CD4-positive, alpha-beta T cell treated with Interleukin-6 for 4 hours (primary cell): Measurements from ENCODE around the gene KMT2C.
"Not testable (repeated sequence)": the region's sequence is repeated elsewhere in the genome, so short reads cannot be mapped to it uniquely, and the experiment has no call there.

Experiments used
- DNase-seq: peaks from one replicate; pipeline ENCODE4 v3.0.0-alpha.2; 2020; ENCODE audit warnings: mixed read lengths

The KMT2C gene

DNA sequence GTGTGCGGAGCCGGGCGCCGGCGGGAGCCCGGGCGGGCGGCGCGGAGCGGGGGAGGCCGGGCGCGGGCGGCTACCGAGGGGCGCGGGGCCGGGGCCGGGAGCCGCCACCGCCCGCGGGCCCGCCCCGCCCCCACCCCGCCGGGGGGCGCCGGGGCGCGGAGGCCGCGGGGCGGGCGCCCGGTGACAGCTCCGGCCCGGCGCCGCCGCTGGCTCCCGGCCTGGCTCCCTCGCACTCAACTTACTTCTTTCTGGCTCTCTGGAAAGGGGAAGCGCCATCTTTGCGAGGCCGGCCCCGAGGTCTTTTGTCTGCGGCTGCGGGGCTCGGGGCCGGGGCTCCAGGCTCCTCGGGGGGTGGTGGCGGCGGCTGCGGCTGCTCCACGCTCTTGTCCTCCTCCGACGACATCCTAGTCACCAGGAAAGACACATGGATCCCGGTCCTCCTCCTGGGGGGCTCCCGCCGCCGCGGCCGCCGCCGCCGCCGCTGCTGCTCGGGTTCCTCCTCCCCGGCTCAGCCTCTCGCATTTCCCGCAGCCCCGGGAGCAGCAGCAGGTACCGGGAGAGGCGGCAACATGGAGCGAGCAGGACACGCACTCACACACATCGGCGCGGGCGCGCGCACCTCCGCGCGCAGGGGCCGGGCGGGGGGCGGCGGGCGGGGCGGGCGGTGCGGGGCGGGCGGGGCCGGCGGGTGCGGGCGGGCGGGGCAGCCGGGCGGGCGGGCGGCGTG, at the start of gene KMT2C:
KMT2C (minus strand) TSS at position 620 of the 727 bp plus-strand sequence; CDS start at position 403, 217 bp downstream.
- peak; percentile 68 for DNase-seq

DNA sequence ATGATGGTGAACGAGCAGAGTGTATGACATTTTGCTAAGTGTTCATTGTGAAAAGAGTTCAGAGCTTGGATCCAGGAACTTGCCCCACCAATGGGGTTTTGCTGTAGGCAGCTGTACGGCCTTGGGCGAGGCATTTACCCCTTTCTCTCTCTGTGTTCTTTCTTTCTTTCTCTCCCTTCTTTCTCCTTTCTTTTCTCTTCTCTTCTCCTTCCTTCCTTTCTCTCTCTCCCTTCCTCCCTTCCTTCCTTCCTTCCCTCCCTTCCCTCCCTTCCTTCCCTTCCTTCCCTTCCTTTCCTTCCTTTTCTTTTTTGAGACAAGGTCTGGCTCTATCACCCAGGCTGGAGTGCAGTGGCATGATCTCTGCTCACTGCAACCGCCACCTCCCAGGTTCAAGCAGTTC, 45.3 kb upstream of the KMT2C start:
- DNase-seq = no peak

DNA sequence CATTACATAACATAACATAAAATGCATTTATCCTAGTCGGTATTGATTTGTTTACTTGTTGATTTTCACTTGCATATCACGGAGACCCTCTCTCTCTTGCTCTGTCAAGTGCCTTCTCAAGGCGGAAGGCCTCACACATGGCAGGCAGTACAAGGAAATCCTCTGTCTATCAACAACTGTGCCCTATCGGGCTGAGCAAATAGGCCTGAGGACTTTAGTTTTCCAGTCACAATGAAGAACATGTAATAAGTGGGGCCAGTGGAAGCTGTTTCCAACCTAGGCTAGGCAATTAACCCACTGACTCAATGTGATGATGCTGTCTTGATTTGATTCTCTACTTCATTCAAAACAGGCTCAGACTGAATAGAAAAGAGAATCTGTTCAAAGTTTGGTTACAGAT, 44.9 kb upstream of the KMT2C start:
- no peak for DNase-seq

DNA sequence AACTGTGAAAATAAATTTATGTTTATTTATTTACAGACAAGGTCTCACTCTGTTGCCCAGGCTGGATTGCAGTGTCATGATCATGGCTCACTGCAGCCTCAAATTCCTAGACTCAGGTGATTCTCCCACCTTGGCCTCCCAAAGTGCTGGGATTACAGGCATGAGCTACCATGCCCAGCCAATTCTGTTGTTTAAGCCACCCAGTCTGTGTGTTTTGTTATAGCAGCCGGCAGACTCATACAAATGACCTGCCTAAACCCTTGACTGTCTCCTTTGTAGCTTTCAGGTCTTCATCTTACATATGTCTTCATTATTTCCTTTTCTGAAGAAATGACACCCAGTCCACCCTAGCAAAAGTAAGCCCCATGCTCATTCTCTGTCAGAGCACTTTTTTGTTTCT, 43.8 kb upstream of the KMT2C start:
- no peak for DNase-seq

DNA sequence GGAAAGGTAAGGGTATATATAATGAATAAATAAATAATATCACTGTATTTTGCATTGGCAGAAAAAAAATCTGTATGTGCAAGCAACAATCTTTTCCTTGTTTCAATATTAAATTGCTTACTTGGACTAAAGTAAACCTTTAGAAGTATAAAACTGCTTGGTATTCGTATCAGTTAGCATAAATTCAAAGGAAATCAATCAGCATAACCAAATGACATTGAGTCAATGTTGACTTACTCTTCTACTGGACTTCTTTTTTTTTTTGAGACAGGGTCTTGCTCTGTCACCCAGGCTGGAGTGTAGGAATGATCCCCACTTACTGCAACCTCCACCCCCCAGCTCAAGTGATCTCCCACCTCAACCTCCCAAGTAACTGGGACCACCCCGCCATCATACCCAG, 42.3 kb upstream of the KMT2C start:
- DNase-seq = no peak

DNA sequence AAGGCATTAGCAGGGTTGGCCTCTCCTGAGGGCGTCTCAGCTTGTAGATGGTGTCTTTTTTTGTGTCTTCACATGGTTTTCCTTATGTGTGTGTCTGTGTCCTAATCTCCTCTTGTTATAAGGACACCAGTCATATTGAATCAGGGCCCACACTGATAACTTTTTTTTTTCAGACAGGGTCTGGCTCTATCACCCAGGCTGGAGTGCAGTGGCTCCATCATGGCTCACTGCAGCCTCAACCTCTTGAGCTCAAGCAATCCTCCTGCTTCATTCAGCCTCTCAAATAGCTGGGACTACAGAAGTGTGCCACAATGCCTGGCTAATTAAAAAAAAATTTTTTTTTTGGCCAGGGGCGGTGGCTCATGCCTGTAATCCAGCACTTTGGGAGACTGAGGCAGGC, 41.3 kb upstream of the KMT2C start:
- DNase-seq = no peak

DNA sequence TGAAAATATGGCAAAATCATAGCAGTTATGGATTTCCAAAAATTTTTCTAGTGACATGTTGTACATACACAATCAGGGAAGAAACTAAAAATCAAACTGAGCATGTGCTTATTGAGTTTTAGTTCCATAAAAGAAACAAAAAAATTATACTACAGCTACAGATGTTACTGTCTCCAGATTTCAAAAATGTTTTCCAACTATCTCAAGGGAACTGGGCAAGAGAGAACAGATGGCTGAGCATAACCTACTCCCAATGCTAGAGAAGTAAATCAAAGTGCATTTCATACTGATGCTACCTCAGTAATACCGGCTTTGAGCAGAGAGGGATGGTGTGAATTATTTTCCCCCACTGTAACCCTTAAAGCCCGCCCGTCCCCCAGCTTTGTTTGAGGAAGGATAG, 40.7 kb upstream of the KMT2C start:
- no peak for DNase-seq

DNA sequence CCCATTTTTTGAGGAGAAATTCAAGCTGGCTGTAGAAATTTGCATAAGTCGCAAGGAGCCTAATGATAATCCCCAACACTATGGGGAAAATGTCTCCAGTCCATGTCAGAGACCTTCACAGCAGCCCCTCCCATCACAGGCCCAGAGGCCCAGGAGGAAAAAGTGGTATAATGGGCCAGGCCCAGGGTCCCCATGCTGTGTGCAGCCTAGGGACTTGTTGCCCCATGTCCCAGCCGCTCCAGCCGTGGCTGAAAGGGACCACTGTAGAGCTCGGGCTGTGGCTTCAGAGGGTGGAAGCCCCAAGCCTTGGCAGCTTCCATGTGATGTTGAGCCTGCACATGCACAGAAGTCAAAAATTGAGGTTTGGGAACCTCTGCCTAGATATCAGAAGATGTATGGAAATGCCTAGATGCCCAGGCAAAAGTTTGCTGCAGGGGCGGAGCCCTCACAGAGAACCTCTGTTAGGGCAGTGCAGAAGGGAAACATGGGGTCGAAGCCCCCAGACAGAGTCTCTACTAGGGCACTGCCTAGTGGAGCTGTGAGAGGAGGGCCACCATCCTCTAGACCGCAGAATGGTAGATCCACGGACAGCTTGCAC, 35.3 kb upstream of the KMT2C start:
- DNase-seq = not testable (repeated sequence)

DNA sequence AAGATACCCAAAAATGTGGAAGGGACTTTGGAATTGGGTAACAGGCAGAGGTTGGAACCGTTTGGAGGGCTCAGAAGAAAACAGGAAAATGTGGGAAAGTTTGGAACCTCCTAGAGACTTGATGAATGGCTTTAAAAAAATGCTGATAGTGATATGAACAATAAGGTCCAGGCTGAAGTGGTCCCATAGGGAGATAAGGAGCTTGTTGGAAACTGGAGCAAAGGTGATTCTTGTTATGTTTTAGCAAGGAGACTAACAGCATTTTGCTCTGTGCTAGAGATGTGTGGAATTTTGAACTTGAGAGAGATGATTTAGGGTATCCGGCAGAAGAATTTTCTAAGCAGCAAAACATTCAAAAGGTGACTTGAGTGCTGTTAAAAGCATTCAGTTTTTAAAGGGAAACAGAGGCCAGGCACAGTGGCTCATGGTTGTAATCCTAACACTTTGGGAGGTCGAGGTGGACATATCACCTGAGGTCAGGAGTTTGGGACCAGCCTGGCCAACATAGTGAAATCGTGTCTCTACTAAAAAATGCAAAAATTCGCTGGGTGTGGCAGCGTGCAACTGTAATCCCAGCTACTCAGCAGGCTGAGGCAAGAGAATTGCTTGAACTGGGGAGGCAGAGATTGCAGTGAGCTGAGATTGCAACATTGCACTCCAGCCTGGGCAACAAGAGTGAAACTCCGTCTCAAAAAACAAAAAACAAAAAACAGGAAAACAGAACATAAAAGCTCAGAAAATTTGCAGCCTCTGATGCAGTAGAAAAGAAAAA, 34.6 kb upstream of the KMT2C start:
- not testable (repeated sequence) for DNase-seq

DNA sequence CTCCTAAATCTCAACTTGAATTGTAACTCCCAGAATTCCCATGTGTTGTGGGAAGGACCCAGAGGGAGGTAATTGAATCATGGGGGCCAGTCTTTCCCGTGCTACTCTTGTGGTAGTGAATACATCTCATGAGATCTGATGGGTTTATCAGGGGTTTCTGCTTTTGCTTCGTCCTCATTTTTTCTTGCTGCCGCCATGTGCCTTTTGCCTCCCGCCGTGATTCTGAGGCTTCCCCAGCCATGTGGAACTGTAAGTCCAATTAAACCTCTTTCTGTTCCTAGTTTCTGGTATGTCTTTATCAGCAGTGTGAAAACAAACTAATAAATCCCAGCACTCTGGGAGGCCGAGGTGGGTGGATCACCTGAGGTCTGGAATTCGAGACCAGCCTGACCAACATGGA, 33.8 kb upstream of the KMT2C start:
- not testable (repeated sequence) for DNase-seq

DNA sequence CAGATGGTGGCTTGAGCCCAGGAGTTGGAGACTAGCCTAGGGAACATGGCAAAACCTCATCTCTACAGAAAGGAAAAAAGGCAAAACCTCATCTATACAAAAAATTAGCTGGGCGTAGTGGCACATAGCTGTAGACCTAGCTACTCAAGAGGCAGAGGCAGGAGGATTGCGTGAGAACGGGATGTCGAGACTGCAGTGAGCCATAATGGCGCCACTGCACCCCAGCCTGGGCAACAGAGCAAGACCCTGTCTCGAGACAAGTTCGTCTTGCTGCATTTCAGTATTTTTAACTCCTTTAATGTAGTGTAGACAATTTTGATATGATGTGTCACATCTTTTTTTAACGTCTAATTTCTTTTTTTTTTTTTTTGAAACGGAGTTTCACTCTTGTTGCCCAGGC, 31.4 kb upstream of the KMT2C start:
- no peak for DNase-seq

DNA sequence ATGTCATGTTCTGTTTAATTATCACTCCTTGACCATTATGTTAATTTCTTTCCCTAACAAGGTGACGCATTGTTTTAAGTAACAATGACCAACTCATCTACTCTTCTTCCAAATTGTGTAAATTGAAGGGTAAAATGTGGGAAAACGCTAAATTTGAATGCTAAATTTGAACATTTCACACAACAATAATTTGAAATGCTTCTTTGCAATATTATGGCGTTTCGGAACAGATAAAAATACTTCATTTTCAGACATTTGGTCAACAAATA, 29.2 kb upstream of the KMT2C start:
- DNase-seq = no peak

DNA sequence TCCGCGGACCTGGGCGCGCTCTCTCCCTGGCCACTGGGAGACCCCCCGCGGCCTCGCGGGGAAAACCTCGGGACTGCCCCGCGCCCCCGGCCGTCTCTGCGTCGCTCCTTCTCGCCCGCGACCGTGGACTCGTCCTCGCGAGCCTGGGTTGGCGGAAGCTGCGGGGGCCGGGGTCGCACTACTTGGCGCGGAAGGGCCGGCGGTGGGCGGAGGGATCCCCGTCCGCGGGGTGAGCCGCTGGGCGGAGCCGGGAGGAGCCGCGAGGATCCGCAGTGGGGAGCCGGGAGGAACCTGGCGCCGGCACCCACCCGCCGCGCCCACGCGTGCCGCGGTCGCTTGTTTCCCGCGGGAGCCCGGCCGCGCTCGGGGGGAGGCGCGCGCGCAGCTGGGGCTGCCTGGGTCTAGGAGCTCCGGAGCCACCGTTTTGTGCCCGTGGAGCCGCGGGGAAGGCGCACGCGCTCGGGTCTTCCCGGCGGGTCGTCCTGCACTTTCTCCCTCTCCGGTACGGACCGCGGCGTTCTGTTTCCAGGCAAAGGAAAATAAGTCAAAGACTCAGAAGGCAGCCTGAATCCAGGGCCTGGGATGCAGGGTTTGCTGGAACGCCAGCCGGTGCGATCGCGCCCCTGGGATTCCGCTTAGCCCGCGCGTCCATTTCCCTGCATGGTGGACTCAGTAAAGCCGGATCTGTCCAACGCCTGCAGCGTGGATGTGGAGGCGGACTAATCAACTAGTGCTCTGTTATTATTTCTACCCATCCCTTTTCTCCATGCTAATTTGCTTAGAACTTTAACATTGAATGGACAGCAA, 28.7 kb upstream of the KMT2C start:
- DNase-seq = peak; percentile 62

DNA sequence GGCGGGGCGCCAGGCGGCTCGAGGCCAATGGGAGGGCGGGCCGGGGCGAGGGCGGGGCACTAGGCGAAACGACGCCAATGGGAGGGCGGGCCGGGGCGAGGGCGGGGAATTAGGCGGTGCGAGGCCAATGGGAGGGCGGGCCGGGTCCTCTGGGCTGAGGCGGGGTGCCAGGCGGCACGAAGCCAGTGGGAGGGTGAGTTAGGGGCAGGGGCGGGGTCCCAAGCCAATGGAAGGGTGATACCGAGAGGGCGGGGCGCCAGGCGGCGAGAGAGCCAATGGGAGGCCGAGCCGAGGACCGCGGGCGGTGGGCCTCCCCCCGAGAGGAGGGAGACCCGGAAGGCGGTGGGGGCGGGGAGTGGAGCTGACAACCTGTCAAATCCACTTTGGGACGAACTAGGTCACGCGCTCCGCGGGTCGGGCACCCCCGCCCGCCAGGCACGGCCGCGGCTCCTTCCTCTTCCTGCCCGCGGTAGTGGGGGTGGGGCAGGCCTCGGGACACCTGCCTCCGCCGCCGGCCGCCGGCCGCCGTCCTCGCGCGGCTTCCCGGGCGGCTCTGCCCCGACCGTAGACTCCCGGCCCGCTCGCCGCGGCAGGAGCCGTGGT, 28.0 kb upstream of the KMT2C start:
- DNase-seq = peak; percentile 100

DNA sequence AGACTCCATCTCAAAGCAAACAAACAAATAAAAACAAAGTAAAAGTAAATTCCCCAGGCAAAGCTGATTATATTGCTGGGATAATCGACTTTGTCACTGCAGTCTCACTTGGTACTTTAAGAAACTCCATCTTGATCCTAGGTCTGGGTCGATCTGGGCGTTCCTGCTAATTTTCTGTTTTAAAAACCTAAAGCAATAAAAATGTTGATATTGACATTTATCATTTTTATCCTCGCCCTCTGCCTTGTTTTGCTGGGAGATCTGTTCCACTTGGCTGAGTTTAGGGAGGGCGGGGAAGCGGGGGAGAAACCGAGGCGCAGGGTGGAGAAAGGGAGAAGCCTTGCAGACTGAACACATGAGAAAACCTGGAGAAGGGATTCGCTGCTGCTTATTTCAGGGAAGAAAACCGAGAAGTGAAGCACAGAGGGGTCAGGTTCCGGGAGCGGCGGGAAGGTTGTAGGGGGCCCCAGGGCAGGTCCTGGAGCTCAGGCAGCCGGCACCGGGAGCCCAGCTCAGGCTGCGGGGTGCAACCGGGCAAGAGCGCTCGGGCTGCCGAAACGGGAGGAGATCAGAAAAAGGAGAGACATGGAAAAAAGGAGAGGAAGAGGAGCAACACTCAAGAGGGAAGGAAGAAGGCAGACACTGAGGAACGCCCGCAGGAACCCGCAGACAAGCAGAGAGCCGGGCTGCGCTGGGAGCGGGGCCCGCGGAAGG, 27.3 kb upstream of the KMT2C start:
- no peak for DNase-seq

DNA sequence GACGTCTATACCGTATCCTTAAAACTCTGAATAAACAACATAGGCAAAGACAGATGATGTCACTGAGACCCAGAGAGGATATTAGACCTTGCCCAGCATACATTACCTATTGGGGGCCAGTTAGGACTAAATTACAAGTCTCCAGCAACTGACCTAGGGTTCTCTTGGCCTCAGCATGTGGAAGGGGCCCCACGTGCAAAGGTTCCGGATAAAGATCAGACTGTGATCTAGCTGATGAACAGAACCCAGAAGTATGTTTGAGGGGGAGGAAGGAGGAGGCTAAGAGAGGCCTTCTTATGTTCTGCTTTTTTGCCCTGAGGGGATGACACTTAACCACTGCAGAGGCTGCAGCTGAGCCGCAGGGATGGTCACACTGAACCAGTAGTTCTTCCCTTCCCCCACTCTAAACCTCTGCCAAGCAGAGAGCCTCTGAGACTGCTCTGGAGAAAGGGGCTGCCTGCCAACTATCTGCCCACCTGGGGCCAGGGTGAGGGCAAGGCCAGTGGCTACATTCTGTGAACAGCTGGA, 24.0 kb upstream of the KMT2C start:
- no peak for DNase-seq

DNA sequence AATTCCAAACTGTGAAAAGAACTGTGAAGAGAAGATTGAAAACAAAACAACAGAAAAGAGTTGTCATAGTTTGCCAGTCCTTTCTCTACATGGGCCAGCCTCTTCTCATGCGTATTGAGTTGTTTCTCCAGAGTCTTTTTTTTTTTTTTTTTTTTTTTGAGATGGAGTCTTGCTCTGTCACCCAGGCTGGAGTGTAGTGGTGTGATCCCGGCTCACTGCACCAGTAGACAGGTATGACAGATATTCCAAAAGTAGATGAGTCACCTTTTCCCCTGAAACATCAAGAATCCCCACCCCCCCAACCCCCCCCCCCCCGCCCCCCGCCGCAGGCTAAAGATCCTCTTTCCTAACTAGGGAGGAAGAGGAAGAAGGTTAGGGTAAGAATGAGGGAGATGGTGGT, 15.6 kb upstream of the KMT2C start:
- no peak for DNase-seq

DNA sequence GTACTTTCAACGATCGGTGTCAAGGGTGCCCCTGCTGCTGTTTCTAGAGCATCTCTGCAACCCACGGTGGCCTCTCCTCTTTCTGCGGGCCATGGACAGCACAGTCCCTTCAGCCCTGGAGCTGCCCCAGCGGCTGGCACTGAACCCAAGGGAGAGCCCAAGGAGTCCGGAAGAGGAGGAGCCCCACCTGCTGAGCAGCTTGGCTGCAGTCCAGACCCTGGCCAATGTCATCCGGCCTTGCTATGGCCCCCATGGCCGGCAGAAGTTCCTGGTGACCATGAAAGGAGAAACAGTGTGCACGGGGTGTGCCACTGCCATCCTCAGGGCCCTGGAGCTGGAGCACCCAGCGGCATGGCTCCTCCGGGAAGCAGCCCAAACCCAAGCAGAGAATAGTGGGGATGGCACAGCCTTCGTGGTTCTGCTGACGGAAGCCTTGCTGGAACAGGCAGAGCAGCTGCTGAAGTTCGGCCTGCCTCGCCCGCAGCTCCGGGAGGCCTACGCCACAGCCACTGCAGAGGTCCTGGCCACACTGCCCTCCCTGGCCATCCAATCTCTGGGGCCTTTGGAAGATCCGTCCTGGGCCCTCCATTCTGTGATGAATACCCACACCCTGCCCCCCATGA, 9.7 kb upstream of the KMT2C start:
- not testable (repeated sequence) for DNase-seq

DNA sequence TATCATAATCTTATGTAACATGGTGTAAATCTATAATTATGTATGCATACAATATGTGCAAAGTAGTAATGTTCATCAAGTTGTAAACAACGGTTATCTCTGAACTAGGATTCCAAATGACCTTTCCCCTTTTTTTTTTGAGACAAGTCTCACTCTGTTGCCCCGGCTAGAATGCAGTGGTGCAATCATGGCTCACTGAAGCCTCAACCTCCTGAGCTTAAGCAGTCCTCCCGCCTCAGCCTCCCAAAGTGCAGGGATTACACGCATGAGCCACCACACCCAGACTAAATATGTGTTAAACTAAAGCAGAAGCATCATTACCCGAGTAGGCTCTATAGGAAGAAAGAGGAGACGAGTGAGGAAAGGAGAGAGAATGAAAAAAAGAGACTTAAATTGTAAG, 7.8 kb upstream of the KMT2C start:
- no peak for DNase-seq

DNA sequence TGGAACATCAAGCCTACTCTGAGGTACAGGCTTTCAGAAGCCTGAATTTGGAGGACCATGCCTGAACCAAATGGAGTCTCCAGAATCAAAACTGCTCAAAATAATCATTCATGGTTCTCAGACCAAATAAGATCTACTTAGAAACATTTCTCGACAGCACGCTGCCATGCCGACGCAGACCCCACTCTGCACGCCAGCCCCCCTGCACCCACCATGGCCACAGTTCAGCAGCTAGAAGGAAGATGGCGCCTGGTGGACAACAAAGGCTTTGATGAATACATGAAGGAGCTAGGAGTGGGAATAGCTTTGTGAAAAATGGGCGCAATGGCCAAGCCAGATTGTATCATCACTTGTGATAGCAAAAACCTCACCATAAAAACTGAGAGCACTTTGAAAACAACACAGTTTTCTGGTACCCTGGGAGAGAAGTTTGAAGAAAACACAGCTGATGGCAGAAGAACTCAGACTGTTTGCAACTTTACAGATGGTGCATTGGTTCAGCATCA, 6.6 kb upstream of the KMT2C start:
- DNase-seq = no peak

DNA sequence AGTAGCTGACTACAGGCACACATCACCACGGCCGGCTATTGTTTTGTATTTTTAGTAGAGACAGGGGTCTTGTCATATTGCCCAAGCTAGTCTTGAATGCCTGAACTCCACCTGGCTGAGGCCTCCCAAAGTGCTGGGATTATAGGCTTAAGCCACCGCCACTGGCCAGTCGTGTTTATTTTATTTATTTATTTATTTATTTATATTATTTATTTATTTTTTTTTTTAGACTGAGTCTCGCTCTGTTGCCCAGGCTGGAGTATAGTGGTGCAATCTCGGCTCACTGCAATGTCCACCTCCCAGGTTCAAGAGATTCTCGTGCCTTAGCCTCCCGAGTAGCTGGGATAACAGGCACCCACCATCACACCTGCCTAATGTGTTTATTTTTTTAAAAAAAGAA, 6.0 kb upstream of the KMT2C start:
- not testable (repeated sequence) for DNase-seq
